ENCODE results near the gene IQGAP3. TPM values are rescaled to one million over a fixed set of nuclear protein-coding genes. Genes with fewer than 3 reads are reported as not detected.

IQGAP3 gene
- total RNA-seq, 1 donor from 2014 or later: 0.36 TPM

- Histone ChIP-seq H3K27me3 (ENCODE audit: low read depth) (no peaks in the 10 kb centered on the region), H3K36me3 (no peaks in the 10 kb centered on the region), H3K4me3 (no peak overlapping the region), H3K9me3 (replicated peaks) (no peaks in the 10 kb centered on the region), H3K27ac (replicated peaks) (no peak overlapping the region), H3K4me1 (peaks cover 14% of the 10 kb centered on the region)
- no peak for TF ChIP-seq CTCF (IDR thresholded peaks at IDR 0.05; ENCODE audit: borderline replicate concordance)
- intact Hi-C loops (cut with micrococcal nuclease): no loop called here
- DNase-seq: no peak
Measured at GRCh38 chr1:156551066-156551643, 21.2 kb downstream of the IQGAP3 start.

GRCh38 chr1:156550346-156550745, 22.0 kb downstream of the IQGAP3 start:
- no peaks in the 10 kb centered on the region for H3K27me3 ChIP-seq (ENCODE audit: low read depth)
- peak; percentile 67 for DNase-seq
- intact Hi-C loops (cut with micrococcal nuclease): no loop called here
- H3K4me3 ChIP-seq: no peak overlapping the region
- H3K27ac ChIP-seq (replicated peaks): no peak overlapping the region
- H3K36me3 ChIP-seq: no peaks in the 10 kb centered on the region
- TF ChIP-seq CTCF (IDR thresholded peaks at IDR 0.05; ENCODE audit: borderline replicate concordance): no peak
- no peaks in the 10 kb centered on the region for H3K9me3 ChIP-seq (replicated peaks)
- peaks cover 14% of the 10 kb centered on the region for H3K4me1 ChIP-seq

GRCh38 chr1:156549831-156550230, 22.5 kb downstream of the IQGAP3 start:
- no peak for TF ChIP-seq CTCF (IDR thresholded peaks at IDR 0.05; ENCODE audit: borderline replicate concordance)
- no peak for DNase-seq
- Histone ChIP-seq H3K36me3 (no peaks in the 10 kb centered on the region), H3K27me3 (ENCODE audit: low read depth) (no peaks in the 10 kb centered on the region), H3K4me1 (peaks cover 14% of the 10 kb centered on the region), H3K9me3 (replicated peaks) (no peaks in the 10 kb centered on the region), H3K27ac (replicated peaks) (no peak overlapping the region), H3K4me3 (no peak overlapping the region)
- intact Hi-C loops (cut with micrococcal nuclease): no loop called here

GRCh38 chr1:156549390-156549789, 23.0 kb downstream of the IQGAP3 start:
- H3K9me3 ChIP-seq (replicated peaks): no peaks in the 10 kb centered on the region
- H3K4me3 ChIP-seq: no peak overlapping the region
- DNase-seq: no peak
- TF ChIP-seq CTCF (IDR thresholded peaks at IDR 0.05; ENCODE audit: borderline replicate concordance): no peak
- peaks cover 14% of the 10 kb centered on the region for H3K4me1 ChIP-seq
- no peaks in the 10 kb centered on the region for H3K27me3 ChIP-seq (ENCODE audit: low read depth)
- H3K27ac ChIP-seq (replicated peaks): no peak overlapping the region
- no peaks in the 10 kb centered on the region for H3K36me3 ChIP-seq
- intact Hi-C loops (cut with micrococcal nuclease): no loop called here

GRCh38 chr1:156547982-156548381, 24.4 kb downstream of the IQGAP3 start:
- Histone ChIP-seq H3K27me3 (ENCODE audit: low read depth) (no peaks in the 10 kb centered on the region), H3K27ac (replicated peaks) (no peak overlapping the region), H3K4me3 (no peak overlapping the region), H3K4me1 (peaks cover 14% of the 10 kb centered on the region), H3K9me3 (replicated peaks) (no peaks in the 10 kb centered on the region), H3K36me3 (no peaks in the 10 kb centered on the region)
- intact Hi-C loops (cut with micrococcal nuclease): no loop called here
- DNase-seq: no peak
- TF ChIP-seq CTCF (IDR thresholded peaks at IDR 0.05; ENCODE audit: borderline replicate concordance): no peak

Data from left ventricle myocardium inferior (tissue), 1 donor.